ENCODE data around the gene NME9.
"Not testable (repeated sequence)": the region's sequence is repeated elsewhere in the genome, so short reads cannot be mapped to it uniquely, and the experiment has no call there.

Gene NME9, protein sequence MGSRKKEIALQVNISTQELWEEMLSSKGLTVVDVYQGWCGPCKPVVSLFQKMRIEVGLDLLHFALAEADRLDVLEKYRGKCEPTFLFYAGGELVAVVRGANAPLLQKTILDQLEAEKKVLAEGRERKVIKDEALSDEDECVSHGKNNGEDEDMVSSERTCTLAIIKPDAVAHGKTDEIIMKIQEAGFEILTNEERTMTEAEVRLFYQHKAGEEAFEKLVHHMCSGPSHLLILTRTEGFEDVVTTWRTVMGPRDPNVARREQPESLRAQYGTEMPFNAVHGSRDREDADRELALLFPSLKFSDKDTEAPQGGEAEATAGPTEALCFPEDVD

DNA sequence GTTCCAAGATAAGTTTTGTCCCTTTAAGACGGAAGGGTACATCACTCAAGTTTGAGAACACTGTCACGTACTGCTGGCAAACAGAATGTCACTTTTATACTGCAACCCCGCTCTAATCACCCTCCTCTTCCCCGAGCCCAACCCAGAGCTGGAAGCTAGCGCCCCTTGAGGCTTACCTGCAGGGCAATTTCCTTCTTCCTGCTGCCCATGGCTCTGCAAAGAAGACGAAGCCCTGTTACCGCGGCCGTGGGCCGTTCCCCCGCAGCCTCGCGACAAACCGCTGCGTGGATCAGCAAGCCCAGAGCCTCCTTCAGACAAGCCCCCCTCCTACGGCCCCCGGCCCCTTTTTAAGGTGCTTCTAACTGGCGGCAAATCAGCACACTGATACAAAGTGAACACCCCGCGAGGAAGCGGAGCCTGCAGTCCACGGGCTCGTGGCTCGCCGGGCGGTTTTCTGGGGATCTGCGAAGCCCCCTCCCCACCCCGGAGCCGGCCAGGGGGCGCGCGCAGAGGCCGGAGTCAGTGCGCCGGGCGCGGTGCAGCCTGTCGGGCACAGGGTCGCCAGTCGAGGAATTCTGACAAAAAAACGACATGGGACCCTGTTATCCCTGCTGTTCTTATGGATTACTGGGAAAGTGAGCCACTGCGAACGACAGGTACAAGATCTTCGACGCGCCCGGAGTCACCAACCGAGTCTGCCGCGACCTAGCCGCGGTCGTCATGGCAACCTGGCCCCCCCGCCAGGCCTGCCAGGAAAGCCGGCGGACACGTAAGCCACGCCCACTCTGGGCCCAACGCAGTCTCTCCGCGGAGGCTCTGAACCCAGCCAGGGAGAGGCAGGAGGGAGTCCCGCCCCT, at the start of gene NME9:
TSS of gene NME9 (minus strand) at position 725 of the 857 bp plus-strand sequence. CDS start at position 209, 516 bp downstream.
- DNase-seq, result peak; percentile 87

DNA sequence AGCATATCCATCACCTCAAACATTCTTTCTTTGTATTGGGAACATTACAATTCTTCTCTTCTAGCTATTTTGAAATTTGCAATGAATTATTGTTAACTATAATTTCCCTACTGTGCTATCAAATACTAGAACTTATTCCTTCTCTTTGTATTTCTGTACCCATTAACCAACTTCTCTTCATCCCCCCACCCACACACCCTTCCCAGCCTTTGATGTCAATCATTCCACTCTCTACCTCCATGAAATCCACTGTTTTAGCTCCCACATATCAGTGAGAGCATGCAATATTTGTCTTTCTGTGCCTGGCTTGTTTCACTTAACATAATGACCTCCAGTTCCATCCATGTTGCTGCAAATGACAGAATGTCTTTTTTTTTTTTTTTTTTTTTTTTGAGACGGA, 49.3 kb upstream of the NME9 start:
- no peak for DNase-seq

DNA sequence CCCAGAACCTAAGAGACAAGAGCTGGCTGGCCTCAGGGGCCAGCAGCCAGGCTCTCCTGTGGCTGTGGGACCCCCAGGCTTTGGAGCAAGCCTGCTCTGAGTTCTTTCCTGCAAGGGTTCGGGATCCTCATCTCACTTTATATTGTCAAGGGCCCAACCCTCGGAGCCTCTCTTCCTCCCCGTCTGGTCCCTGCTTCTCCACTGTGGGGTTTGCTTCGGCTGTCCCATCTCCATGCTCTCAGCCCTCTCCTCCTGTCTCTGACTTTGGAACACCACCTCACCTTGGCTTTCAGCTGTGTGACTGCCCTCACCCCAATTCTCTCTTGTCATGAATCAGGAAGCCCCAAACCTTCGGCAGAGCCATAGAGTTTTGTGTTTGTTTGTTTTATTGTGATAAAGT, 48.7 kb upstream of the NME9 start:
- no peak for DNase-seq

DNA sequence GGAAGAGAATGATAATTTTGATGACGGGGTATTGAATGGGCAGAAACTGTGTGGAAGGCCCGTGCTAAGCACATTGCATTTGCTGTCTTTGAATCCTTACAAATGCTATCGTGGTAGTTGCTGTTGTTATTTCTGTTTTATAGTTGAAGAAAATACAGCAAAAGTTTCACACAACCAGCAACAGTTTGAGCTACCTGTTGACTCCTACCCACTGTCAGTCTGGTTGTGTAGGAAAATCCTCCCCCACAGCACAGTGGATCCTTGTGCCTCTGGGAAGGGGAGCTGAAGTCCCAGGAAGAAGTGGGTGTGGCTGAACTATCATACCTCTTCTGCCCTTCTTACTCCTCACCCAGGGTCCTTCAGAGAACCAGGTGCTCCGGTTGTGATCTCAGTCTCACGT, 48.2 kb upstream of the NME9 start:
- DNase-seq, result no peak

DNA sequence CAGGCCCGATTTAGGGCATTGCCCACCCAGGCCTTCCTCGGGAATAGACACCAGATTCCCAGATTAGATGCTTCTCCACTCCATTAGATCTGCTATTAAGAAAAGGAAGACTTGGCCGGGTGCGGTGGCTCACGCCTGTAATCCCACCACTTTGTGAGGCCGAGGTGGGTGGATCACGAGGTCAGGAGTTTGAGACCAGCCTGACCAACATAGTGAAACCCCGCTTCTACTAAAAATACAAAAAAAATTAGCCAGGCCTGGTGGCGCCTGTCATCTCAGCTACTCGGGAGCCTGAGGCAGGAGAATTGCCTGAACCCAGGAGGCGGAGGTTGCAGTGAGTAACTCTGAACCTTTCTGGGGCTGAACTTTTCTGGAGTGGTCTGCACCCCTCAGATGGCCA, 47.6 kb upstream of the NME9 start:
- not testable (repeated sequence) for DNase-seq

DNA sequence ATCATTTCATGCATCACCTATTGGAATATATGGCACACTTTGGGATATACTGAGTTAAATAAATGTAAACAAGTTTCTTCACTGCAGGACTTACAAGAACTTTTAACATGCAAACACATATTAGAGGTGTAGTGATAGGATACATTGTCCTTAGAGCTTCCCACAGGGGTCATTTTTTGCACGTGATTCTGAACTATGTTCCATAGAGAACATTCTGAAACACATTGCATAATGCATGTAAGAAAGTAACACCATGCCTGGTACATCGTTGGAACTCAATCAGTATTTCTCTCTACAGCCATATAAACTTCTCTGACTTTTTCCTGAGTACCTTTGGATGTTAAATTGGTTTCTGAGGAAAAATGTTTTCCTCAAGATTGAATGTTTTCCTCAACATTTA, 47.0 kb upstream of the NME9 start:
- DNase-seq, result no peak

DNA sequence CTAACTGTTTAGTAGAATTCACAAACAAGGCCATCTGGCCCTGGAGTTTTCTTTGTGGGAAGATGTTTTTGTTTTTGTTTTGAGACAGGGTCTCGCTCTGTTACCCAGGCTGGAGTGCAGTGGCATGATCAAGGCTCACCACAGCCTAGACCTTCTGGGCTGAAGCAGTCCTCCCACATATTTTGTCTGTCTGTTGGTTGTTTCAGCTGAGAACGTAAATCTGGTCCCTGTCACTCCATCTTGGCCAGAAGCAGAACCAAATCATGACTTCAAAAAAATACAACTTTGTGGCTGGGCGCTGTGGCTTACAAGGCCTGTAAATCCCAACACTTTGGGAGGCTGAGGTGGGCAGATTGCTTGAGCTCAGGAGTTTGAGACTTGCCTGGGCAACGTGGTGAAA, 45.8 kb upstream of the NME9 start:
- DNase-seq, result no peak

DNA sequence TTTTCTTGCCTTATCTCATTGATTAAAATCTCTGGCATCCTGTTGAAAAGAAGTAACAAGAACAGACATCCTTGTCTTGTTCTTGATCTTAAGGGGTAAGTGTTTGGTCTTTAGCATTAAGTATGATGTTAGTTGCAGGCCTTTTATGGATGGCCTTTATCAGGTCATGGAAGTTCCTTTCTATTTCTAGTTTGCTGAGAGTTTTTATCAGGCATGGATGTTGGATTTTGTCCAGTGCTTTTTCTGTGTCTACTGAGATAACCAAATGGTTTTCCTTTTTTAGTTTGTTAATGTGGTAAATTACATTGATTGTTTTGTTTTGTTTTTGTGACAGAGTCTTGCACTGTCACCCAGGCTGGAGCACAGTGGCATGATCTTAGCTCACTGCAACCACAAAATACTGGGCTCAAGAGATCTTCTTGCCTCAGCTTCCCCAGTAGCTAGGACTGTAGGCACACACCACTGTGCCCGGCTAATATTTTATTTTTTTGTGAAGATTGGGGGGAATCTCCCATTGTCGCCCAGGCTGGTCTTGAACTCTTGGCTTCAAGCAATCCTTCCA, 45.0 kb upstream of the NME9 start:
- no peak for DNase-seq

DNA sequence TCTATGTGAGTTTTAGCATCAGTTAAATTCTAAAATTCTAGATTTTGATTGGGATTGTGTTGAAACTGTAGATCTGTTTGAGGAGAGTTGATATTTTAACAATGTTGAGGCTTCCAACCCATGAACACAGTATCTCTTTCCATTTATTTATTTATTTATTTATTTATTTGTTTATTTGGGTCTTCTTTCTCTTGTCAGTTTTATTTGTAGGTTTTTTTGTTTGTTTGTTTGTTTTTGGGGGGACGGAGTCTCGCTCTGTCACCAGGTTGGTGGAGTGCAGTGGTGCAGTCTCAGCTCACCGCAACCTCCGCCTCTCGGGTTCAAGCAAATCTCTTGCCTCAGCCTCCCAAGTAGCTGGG, 44.1 kb upstream of the NME9 start:
- DNase-seq, result no peak

DNA sequence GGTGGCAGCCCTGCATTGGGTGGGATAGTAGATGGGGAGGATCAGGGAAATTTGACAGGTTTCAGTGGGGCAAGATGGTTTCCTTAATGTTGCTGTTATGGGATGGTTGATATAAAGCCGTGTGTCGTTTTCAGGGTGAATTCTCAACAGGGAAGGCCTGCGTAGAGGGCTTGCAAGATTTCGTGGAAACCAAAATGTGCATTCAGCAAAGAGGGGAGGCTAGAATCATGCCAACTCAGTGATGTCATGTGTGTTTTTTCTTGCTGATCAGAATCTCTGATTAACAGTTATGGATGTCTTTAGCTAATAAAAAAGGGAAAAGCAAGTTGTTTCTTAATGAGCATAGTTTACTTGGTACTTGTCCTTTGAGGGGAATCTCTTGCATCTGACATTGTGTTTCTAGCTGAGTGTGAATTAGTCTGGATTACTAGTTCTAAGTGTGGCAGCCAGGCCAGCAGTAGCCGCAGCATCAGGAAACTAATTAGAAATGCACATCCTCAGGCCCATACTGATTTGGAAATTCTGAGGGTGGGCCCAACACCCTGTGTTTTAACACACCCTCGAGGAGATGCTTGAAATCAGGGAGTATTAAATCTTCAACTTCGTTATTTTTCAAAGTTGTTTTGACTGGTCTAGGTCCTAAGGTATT, 43.6 kb upstream of the NME9 start:
- no peak for DNase-seq

DNA sequence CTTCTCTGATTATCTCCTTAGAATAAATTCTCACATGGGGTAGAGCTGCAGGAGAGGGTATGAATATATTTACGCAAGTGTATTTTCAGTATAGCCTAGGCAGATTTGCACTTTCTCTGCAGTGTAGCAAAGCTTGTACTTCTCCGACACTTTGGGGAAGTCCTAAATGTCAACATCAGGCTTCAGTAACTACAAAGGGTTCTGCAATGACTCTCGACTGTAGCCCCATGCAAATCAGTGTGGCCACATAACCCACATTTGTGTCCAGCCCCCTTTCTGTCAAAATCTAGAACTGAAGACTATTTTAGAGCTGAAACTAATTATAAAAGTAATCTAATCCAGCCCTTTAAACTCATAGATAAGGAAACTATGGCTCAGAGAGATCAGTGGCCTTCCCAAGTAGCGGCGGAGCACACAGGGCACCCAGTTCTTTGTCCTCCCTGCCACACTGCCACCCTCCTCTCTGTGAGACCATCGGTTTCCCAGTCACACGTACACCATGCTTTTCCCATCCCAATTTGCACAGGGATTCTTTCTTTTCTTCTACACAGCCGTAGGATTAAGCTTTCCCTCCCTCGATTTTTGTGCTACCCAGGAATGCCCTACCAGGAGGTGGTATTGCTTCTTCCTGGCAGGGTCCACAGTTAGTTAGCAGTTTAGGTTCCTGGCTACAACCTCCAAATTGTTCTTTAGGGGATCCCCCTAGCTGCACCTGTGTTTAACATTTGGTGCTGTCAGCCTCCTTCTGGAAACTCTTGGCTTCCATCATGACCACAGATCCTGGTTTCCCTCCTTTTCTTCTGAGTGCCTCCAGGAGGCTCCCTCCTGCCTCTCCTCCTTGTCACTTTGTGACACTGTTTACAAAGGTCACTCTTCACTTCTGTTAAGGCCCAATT, 41.7 kb upstream of the NME9 start:
- no peak for DNase-seq

DNA sequence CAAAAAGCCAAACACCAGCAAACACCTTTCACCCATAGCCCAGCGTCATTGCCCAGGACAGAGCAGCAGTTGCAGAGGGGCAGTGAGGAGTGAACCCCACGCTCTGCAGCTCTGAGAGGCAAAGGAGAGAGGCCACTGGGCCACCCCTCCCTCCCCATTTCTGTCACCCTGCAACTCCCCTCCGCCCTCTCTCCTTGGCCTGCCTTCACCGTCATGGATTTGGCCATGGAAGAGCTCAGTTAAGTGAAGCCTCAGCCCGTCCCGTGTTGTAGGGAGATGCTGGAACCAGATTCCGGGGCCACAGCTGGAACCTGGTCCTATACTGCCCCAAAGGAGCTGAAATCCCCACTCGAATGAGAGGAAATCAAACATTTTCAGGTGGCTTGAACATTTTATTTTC, 40.7 kb upstream of the NME9 start:
- DNase-seq, result no peak

DNA sequence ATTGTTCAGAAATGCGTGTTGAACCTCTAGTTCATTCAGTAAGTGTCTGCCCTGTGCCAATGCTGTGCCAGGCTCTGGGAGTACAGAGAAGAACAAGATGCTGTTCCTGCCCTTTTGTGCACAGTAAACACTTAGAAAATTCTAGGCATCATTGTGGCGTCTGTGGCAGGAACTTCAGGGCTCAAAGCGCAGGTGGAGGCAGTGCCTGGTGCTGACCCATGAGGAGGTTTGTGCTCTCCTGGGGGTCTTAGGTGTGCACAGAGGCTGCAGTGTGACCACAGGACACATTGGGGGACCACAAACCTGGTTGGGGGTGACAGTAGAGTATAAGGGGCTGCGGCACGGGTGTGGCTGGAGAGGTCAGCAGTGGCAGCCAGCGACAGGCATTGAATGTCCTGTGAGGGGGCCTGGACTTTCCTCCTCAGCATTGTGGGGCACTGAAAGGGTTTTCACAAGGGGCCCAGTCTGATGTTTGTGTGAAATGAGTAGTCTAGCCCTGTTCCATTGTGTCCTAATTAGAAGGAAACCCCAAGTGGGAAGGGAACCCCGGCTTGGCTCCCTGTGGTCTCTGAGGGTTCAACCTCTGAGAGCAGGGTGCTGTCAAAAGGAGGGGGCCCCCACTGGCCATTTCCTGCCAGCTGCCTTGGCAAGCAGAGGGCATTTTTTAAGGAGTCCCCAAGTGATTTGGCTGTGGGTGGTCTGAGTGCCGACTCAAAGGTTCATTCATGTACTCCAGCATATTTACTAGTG, 39.7 kb upstream of the NME9 start:
- no peak for DNase-seq

DNA sequence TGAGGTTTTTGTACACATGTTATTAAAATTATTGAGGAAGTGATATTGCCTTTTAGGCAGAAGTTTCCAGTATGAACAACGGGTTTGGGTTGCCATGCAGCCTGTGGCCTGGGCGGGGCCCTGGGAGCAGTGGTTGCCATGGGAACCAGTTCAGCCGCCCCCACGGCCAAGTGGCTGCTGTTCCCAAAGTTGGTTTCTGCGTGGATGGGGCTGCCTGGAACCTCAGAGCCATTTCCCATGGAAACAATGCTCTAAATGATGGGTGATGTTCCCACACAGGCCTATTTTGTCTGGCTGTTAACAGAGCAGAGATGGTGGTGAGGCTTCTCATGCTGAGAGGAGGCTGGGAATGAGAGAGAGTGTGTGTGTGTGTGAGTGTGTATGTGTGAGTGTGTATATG, 38.3 kb upstream of the NME9 start:
- DNase-seq, result no peak

DNA sequence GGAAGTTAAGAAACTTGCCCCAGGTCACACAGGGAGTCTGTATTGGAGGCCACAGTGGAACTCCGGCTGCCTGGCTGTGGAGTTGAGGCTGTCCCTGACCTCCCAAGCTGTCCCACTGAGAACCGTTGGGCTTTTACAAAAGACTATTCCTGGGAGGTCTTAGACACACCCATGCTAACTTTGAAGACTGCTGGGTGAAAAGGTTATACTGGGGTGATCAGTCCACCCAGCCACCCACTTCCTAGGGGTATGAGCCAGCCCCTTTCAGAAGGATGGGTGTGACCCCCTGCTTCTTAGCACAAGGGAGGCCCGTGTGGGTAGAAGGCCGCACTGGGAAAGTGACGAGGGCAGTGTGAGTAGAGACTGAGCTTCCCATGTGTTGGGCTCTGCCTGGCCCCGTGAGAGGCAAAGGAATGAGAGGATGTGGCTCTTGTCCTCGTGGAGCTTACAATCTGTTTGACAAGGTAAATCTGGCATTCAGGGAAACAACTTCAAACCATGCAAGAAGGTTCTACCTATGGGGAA, 37.7 kb upstream of the NME9 start:
- no peak for DNase-seq

DNA sequence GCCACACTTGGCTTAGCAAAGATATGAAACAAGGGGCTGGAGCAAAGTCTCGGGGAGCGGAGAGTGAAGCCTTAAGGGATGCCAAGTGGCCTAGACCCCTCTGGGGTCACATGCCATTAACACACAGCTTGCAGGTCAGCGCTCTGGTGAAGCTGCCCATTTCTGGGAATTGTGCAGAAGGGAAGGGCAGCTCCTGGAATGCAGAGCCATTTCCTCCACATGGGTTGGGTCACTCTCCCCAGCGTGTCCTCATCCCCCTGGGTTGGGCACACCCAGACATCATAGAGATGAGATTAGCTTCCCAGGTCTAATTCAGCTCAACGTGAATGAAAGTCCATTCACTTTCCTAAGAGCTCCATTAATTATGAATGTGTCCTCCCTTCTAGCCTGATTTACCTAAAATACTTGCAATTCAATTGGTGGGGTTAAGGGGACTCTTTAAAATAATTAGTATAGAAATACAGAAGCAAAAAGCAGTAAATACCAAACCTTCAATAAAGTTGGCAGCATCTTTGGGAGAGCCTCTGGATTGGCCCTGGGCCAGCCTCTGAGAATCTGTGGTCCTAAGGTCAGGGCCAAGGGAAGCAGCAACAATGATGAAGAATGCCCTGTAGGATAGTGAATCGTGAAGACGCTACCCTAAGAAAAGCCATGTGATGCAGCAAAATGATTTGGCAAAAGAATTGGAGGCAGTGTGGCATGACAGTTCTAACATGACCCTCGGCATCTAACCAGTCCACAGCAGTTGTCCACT, 36.5 kb upstream of the NME9 start:
- DNase-seq, result no peak

DNA sequence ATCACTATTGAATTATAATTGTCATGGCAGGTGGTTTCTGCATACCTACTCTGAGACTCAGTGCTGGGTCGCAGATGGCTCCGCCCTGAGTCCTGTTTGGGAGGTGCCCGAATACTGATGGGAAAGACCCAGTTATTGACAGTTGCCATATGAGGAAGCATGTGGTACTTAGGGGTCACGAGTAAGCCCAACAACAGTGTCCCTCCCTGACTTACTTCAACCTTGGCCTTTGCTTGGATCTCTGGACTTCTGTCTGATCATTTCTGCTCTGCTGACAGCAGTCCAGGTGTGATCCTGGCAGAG, 35.6 kb upstream of the NME9 start:
- DNase-seq, result no peak

DNA sequence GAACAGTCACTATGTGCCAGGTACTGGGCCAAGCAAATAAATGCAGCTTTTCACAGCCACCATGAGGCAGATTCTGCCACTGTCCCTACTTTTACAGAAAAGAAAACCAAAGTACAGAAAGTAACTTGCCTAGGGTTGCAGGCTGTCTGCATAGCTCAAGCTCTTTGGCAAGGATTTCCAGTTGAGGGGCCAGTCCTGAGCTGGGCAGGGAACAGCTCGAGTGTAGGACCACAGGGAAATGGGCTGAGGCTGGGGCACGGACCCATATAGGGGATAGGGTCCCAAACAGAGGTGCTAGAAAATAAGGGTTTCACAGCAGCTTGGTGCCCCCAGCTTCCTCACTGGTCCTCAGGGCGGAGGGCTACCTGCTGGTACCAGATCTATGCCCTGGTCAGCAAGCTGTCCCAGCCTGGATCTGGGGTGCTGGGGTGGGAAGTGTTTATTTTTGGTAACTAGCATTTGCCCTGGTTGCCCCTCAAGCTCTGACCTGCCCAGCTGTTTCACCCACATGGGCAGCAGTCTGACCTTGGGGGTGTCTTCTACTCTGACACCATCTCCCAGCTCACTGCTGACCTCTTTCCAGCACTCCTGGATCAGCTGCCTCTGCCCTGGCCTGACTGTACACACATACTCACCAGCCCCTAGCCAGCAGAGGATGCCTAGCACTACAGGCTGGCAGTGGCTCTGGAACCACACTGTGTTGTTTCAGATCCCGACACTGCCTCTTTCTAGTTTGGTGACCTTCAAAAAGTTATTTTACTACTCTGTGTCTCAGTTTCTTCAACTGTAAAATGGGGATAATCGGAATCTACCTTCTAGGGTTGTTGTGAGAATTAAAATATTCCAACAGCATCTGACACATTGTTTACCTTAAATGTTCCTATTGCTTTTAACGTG, 35.0 kb upstream of the NME9 start:
- DNase-seq, result no peak

DNA sequence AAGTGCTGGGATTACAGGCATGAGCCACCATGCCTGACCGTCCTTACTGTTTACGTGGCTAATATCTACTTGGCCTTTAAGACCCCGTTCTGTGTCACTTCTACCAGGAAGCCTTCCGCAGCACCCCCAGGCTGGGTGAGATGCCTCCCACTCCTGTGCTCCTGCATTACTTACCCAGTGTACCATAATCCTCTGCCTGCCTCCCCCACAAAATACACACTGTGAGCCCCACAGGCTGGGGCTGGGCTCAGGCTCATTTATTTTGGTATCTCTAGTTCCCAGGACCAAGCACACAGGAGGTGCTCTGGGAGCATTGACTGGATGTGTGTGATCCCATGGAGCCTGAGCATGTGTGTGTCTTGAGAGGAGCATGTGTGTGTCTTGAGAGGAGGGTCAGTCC, 33.7 kb upstream of the NME9 start:
- DNase-seq, result no peak

DNA sequence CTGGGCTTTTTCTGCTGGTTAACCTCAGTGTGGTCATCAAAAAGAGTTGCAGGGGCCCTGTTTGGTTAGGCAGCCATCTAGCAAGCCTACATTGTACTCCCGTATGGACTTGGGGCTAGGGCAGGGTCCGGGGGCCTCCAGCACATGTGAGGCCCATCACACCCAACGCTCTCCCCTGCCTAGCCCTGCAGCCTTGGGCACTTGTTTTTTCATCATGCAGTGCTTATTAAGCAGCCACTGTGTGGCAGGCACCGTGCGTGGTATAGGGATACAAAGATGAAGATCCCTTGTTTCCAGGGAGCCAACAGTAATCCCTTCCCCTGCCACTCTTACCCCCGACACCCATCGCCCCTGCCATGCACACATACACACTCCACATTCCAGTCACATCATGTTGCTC, 32.9 kb upstream of the NME9 start:
- DNase-seq, result no peak
